ENCODE data around the gene STT3B.

Gene STT3B

GRCh38 chr3:31522152-31522551, 10.6 kb upstream of the STT3B start:
- no peak for DNase-seq

DNA sequence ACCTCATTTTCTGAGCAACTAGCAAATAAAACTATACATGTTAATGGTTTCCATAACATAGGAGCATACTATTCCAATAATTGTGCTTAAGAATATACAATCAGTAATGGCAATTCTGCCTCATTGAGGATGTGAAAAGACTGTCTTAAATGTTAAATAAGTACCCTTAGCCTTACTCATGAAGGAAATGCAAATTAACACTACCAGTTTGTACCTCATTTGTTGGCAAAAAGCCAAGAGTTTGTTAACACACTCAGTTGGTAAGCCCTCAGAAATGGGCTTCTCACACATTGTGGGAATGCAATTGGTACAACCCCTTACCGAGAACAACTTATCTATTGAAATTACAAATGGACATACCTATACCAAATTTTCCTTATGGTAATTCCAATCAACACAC, 9.2 kb upstream of the STT3B start:
- no peak for DNase-seq

DNA sequence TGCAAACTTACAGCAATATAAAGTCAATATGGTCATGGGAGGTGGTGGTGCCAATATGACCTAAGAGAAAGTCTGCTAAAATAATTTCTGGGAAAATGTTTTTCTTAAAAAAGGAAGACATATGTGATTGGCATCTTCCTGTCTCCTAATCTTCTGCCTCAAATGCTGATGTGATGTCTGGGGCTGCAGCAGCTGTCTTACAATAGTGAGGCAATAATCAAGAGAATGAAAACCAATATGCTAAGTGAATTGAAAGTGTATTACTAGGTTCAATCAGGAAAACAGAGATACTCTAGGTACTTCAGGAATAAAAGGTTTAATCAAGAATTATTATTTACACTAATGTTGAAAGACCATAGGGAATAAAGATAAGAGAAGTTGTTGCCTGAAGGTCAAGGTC, 7.2 kb upstream of the STT3B start:
- DNase-seq: no peak

DNA sequence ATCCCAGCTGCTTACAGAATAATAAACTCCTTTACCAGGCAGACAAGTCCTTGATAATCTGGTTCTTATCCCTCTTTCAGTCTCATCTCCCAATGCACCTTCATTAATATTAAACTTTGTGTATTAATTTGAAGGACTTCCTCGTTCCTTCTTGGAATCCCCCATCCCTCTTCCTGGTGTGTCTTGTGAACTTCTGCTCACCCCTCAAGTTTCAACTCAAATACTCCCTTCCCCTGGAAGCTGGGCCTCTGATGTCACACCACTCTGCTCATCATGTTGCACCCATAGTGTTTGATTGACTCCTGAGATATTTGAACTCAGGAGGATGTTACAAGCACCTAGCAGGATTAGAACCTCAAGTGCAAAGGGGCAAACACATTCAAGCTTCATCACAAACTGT, 3.3 kb upstream of the STT3B start:
- DNase-seq: no peak

DNA sequence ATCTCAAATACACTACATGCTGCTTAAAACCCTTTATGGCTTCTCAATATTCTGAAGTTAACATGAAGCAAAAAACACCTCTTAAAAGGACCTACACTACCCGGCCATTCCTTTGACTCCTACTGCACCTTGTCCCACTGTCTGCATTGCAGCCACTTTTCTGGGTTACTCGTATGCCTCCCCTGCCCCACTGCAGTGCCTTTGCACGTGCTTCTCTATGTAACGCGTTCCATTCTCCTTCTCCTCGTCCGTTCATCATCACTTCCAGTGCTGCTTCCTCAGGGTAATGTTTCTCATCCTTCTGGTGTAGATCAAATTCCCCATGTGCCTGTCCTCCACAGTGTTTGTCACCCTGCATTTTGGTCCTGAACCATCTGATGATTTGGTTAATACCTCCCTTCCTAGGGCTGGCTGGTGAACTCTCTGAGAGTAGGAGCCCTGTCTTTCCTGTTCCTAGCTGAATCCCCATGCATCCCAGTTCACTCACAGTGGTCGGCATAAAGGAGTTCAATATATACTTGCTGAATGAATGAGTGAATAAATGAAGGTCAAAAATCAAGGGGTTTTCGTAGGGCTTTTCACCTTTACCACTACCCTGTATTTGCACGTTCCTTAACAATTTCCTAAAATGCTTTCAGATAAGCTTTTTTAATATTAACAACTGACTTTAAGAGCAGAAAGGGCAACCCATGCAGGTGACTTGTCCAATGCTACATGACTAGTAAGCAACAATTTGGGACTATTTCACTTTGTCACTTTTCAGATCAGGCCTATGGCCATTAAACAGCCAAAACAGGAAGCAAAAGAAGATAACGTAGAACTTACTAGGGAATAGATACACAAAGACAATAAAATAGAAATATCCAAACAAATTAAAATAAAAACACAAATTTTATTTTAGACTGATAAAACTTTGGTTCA, 2.4 kb upstream of the STT3B start:
- DNase-seq: no peak

DNA sequence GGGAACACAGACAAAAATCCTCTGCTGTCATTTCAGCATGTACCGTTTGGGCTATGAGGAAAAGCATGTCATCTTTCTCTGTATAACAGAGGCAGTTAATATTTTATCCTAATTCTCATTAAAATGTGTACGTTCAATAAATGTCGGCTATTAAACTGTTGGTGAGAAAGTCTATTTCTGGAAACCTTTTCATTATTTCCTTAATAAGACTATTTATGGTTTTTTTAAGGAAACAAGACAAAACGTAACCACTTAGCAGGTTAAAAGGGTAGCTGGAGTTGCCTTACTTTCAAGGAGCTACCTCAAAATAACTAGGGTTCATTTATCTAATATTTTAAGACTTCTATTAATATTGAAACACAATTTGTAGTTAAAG, 1.8 kb upstream of the STT3B start:
- no peak for DNase-seq

- no peak for DNase-seq
These were observed 1.2 kb upstream of the STT3B start for GRCh38 chr3:31531452-31531991.

DNA sequence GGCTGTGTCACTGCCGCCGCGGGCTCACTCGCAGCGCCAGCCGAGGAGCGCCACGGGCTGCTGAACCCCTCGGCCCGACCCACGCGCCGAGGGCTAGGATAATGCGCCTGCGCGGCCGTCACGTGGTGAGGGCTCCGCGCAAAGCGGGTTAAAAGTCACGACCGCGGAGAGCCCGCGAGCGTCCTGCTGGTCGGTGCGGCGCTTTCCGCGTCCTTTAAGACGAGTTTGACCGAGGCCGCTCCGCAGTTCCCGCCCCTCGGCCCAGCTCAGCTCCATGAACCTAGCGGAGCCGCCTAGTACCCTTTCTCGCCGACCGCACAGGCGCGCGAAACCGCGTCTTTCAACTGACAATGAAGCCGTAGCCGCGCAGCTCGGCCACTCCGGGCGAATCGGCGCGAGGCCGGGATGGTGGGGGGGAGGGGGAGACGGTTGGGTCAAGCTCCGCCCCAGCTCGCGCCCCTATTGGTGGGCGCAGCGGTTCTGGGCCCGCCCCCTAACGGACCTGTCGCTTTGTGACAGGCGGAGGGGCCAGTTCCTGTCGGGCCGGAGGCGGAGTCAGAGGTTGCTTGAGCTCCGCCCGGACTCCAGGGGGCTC, 636 bp upstream of the STT3B start:
- peak; percentile 97 to 98 (median 98) for DNase-seq

- peak; percentile 42 to 62 (median 48) for DNase-seq
These were observed 692 bp downstream of the STT3B start for GRCh38 chr3:31533169-31534064.

DNA sequence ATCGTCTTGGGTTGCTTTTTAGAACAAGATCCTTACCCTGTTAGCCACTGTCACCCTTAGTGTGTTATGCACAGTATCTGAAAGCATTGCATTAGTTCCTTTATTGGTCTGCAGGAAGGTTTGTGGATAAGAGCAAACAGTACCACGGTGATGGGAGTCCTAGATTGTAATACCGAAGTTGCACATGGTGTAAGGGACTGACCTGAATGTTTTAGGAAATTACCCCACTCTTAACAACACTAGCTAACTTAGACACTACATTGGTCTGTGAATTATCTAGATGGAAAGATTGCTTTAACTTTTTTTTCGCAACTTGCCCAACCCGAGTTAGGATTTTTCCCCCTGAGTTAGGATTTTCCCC, 1.3 kb downstream of the STT3B start:
- DNase-seq: no peak

DNA sequence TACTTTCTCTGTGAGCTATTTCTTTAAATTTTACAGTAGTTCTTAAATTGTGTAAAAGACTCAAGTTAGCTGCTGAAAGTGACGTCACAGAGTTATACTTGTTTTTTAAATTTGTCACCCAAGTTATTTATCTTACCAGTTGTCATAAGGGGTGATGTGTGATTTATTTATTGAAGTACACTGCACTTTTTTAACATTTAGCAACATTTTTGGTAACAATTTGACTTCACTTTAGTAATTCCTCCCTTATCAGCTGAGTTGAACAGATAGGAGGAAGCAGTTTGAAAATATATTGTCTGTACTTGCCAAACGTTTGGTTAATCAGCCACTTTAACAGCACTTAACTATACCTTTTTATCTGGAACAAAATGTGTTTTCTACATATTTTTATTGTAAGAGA, 3.8 kb downstream of the STT3B start:
- DNase-seq: no peak

GRCh38 chr3:31538801-31539200, 6.1 kb downstream of the STT3B start:
- DNase-seq: no peak

- no peak for DNase-seq
These were observed 6.5 kb downstream of the STT3B start for GRCh38 chr3:31539275-31539674.

- DNase-seq: no peak
These were observed 8.4 kb downstream of the STT3B start for GRCh38 chr3:31541089-31541488.

GRCh38 chr3:31542246-31542645, 9.5 kb downstream of the STT3B start:
- DNase-seq: no peak

GRCh38 chr3:31543375-31543774, 10.7 kb downstream of the STT3B start:
- DNase-seq: no peak

- DNase-seq: no peak
These were observed 11.9 kb downstream of the STT3B start for GRCh38 chr3:31544634-31545033.

DNA sequence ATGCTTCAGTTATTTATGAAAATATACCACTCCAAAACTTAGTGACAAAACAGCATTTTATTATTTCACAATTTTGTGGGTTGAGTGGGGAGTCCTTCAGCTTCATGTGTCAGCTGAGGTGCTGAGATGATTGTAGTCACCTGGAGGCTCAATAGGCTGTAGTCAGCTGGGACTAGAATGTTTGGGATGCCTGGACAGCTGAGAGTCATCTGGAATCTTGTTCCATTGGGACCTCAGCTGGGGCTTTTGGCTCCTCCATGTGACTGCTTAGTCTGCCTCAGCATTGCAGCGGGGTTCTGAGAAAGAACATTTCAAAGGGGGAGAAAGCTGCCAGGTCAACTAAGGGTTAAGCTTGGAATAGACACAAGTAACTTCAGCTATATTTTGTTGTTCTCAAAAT, 13.4 kb downstream of the STT3B start:
- DNase-seq: no peak

- no peak for DNase-seq
These were observed 14.0 kb downstream of the STT3B start for GRCh38 chr3:31546725-31547124.

DNA sequence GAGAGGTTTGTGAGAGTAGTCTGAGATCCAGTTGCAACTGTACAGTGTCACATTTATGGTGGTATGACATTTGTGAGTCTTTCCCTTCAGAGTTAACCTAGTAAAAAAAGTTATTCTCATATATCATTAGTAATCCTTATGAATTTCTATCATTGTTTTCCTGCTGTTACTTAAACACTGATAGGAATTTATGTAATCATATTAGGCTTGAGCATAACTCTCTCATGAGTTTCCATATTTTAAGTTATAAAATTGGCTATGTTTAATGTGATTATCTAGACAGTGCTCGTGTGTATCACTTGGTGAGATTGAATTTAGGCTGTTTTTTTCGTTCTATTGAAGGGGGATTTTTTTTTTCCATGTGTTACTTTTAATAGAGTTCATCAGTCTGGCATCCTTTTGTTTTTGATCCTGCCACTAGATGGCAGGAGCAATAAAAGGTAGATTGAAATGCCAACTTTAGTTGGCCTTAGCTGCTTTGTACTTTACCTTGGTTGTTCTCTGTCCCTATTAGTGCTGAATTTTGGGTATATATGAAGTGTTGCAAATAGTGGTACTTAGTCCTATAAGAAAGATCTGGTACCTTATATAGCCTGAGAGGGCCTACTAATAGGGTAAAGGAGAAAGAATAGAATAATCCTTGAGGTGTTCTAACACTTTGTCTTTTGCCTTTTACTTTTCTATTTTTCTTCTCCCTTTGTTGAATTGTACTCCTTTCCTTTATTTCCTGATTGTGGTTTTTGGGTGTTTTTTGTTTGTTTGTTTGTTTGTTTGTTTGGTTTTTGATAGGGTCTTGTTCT, 17.9 kb downstream of the STT3B start:
- DNase-seq: no peak

DNA sequence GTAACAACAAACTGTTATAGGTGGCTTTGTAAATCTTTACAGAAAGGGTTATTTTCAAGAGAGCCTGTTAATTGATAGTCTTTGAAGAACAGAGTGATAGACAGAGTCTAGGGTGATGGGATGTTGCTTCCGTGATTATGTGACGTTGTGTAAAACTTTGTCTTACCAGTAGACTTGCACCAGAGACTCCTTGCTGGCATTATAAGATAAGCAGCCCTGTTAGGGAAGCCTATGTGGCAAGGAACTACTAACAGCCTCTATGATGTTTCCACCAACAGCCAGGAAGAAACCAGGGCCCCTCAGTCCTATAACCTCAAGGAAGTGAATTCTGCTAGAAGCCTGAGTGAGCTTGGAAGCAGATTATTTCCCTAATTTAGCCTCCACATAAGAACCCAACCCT, 18.9 kb downstream of the STT3B start:
- DNase-seq: no peak

GRCh38 chr3:31552103-31552502, 19.4 kb downstream of the STT3B start:
- DNase-seq: no peak

DNA sequence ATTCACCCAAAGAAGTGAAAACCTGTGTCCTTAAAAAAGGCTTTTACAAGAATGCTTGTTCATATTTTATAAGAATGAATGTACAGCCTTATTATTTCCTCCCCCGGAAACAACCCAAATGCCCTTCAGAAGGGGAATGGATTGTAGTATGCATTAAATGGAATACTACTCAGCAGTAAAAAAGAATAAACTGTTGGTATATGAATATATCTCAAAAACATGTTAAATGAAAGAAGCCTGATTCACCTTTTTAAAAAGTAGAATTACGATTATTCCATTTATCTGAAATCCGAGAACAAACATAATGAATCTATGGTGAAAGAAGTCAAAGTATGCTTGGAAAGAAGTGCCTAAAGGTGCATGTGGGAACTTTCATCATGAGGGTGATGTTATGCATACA, 20.5 kb downstream of the STT3B start:
- no peak for DNase-seq
